Liver (tissue), 3 donors: ENCODE results near the gene TATDN2.

Experiments
- ATF3 ChIP-seq: IDR thresholded peaks from 2 replicates; pipeline ENCODE4 v1.6.1; 2016; ENCODE audit warnings: antibody characterized with exemption
- FOXA1 ChIP-seq: IDR thresholded peaks from 2 replicates; pipeline ENCODE4 v1.6.1; 2016; ENCODE audit warnings: antibody characterized with exemption
- GABPA ChIP-seq, 2 donors: IDR thresholded peaks in 1 of 2; conservative IDR thresholded peaks in 1 of 2; 2 replicates each; pipeline ENCODE4 v1.6.1; 2016; ENCODE audit warnings: antibody characterized with exemption in 2 of 2, mild to moderate bottlenecking in 1 of 2, moderate library complexity in 1 of 2
- JUND ChIP-seq, 2 donors: IDR thresholded peaks; 2 replicates each; pipeline ENCODE4 v1.6.1; 2016; ENCODE audit warnings: antibody characterized with exemption in 2 of 2
- MAX ChIP-seq: IDR thresholded peaks from 2 replicates; pipeline ENCODE4 v1.6.1; 2016; ENCODE audit warnings: antibody characterized with exemption
- REST ChIP-seq: IDR thresholded peaks from 2 replicates; pipeline ENCODE4 v1.6.1; 2016; ENCODE audit warnings: antibody characterized with exemption, mild to moderate bottlenecking
- SP1 ChIP-seq: IDR thresholded peaks from 2 replicates; pipeline ENCODE4 v1.6.1; 2018; ENCODE audit warnings: antibody characterized with exemption, mild to moderate bottlenecking
- TF ChIP-seq, protein P1 (sequence below): fragments of 150-350 bp; IDR thresholded peaks from 2 replicates; pipeline ENCODE4 v1.5.1; 2017; ENCODE audit warnings: improper control_type of control experiment, low read depth, low read length; ENCODE audit not compliant: missing input control
- donor health status: healthy.
- donor health status: healthy.

DNA sequence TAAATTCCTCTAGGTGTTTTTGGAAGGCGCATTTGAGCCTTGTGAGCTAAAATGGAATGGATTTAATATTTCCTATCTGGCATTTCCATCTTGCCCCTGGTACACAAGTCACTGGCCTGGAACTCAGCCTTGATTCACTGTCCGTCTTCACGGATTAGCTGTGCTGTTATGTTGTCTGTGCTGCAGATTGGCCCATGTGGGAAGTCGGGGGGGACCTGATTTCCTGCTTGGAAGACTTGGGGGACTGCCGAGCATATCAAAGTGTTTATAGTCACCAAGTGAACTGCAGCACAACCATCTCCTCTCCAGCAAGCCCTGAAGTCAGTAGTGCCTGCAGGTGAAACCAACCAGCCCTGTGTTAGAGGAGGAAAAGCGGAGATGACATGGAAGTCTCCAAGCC is 32.3 kb downstream of the TATDN2 start:
- TF ChIP-seq GABPA (IDR thresholded peaks at IDR 0.05 in 1 of 2, conservative IDR thresholded peaks at IDR 0.05 in 1 of 2): no peak
- TF ChIP-seq, protein P1, sequence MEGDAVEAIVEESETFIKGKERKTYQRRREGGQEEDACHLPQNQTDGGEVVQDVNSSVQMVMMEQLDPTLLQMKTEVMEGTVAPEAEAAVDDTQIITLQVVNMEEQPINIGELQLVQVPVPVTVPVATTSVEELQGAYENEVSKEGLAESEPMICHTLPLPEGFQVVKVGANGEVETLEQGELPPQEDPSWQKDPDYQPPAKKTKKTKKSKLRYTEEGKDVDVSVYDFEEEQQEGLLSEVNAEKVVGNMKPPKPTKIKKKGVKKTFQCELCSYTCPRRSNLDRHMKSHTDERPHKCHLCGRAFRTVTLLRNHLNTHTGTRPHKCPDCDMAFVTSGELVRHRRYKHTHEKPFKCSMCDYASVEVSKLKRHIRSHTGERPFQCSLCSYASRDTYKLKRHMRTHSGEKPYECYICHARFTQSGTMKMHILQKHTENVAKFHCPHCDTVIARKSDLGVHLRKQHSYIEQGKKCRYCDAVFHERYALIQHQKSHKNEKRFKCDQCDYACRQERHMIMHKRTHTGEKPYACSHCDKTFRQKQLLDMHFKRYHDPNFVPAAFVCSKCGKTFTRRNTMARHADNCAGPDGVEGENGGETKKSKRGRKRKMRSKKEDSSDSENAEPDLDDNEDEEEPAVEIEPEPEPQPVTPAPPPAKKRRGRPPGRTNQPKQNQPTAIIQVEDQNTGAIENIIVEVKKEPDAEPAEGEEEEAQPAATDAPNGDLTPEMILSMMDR: no peak
- no peak for TF ChIP-seq REST
- TF ChIP-seq MAX: no peak
- TF ChIP-seq ATF3: no peak
- TF ChIP-seq SP1: no peak
- TF ChIP-seq FOXA1: no peak
- no peak for TF ChIP-seq JUND (IDR thresholded peaks at IDR 0.05)
